GM23338 (cell line): ENCODE results near the gene AFAP1. TPM values are rescaled to one million over a fixed set of nuclear protein-coding genes. Genes with fewer than 3 reads are reported as not detected.

Experiments used
- ATAC-seq: fragments of 200-7000 bp; cut with Tn5 transposase; 3 replicates; pipeline ENCODE4 v1.9.1; 2020
- DNase-seq: peaks from one replicate; pipeline ENCODE4 v3.0.0-alpha.2; 2015; ENCODE audit warnings: low spot score
- H2AFZ ChIP-seq: fragments of 200-600 bp; sonication (generic); 2 replicates; pipeline ENCODE4 v1.8.0; 2016; ENCODE audit warnings: antibody characterized with exemption, mild to moderate bottlenecking, moderate library complexity
- H3F3A ChIP-seq: fragments of 200-600 bp; sonication (generic); replicated peaks from 2 replicates; pipeline ENCODE4 v1.8.0; 2017; ENCODE audit warnings: antibody characterized with exemption, mixed run types, low read depth
- H3K27ac ChIP-seq: fragments of 200-600 bp; sonication (generic); 2 replicates; pipeline ENCODE4 v1.6.1; 2016; ENCODE audit warnings: low read depth
- H3K27me3 ChIP-seq: fragments of 200-600 bp; sonication (generic); 2 replicates; pipeline ENCODE4 v1.8.0; 2016; ENCODE audit warnings: mild to moderate bottlenecking, mixed run types, moderate library complexity; ENCODE audit not compliant: insufficient read depth
- H3K36me3 ChIP-seq: fragments of 200-600 bp; sonication (generic); 2 replicates; pipeline ENCODE4 v1.8.0; 2016; ENCODE audit warnings: mild to moderate bottlenecking; ENCODE audit not compliant: insufficient read depth
- H3K4me1 ChIP-seq: fragments of 200-600 bp; sonication (generic); 2 replicates; pipeline ENCODE4 v1.8.0; 2016; ENCODE audit warnings: mild to moderate bottlenecking, moderate library complexity; ENCODE audit not compliant: insufficient read depth
- H3K4me2 ChIP-seq: fragments of 200-600 bp; sonication (generic); 2 replicates; pipeline ENCODE4 v1.7.1; 2017; ENCODE audit warnings: mixed run types
- H3K4me3 ChIP-seq: fragments of 200-600 bp; sonication (generic); 2 replicates; pipeline ENCODE4 v1.6.1; 2016; ENCODE audit warnings: mixed run types
- H3K79me2 ChIP-seq: fragments of 200-600 bp; sonication (generic); replicated peaks from 2 replicates; pipeline ENCODE4 v1.8.0; 2017; ENCODE audit warnings: mild to moderate bottlenecking; ENCODE audit not compliant: insufficient read depth
- H3K9me2 ChIP-seq: fragments of 200-600 bp; sonication (generic); 2 replicates; pipeline ENCODE4 v1.8.0; 2017; ENCODE audit not compliant: insufficient read depth
- H4K20me1 ChIP-seq: fragments of 200-600 bp; sonication (generic); replicated peaks from 2 replicates; pipeline ENCODE4 v1.8.0; 2017; ENCODE audit warnings: mild to moderate bottlenecking; ENCODE audit not compliant: insufficient read depth
- H3K27ac Mint-ChIP-seq: 2 replicates; pipeline ENCODE4 v1.8.0; 2020; ENCODE audit warnings: inconsistent platforms, mild to moderate bottlenecking, moderate library complexity, mixed read lengths
- H3K27me3 Mint-ChIP-seq: 3 replicates; pipeline ENCODE4 v1.8.0; 2022; ENCODE audit warnings: low read depth, mild to moderate bottlenecking, moderate library complexity, mixed read lengths, inconsistent platforms; ENCODE audit not compliant: insufficient read depth, poor library complexity
- H3K36me3 Mint-ChIP-seq: 3 replicates; pipeline ENCODE4 v1.8.0; 2021; ENCODE audit warnings: low read depth, mild to moderate bottlenecking, inconsistent platforms, moderate library complexity, mixed read lengths
- H3K4me1 Mint-ChIP-seq: 3 replicates; pipeline ENCODE4 v1.8.0; 2020; ENCODE audit warnings: mild to moderate bottlenecking, inconsistent platforms, mixed read lengths
- H3K4me3 Mint-ChIP-seq: 3 replicates; pipeline ENCODE4 v1.8.0; 2021; ENCODE audit warnings: moderate library complexity, mild to moderate bottlenecking, inconsistent platforms, mixed read lengths
- H3K9me3 Mint-ChIP-seq: 3 replicates; pipeline ENCODE4 v1.8.0; 2020; ENCODE audit warnings: moderate library complexity, mild to moderate bottlenecking, inconsistent platforms, mixed read lengths
- CREB1 ChIP-seq: fragments of 250-450 bp; sonication (Bioruptor Pico); IDR thresholded peaks from 2 replicates; pipeline ENCODE4 v1.5.0; 2020; ENCODE audit warnings: low read depth, mild to moderate bottlenecking, moderate library complexity
- CTCF ChIP-seq, 2 experiments: fragments of 200-600 bp in 1 of 2; sonication (generic) in 1 of 2; conservative IDR thresholded peaks; 2 replicates each; pipeline versions ENCODE4 v1.5.1 to v1.6.1; 2016 to 2017; ENCODE audit warnings: antibody characterized with exemption in 2 of 2, low read depth in 2 of 2, mild to moderate bottlenecking in 2 of 2, moderate library complexity in 1 of 2
- ETS1 ChIP-seq: IDR thresholded peaks from 2 replicates; pipeline ENCODE4 v1.6.1; 2016; ENCODE audit warnings: antibody characterized with exemption
- EZH2 ChIP-seq: fragments of 200-600 bp; sonication (generic); IDR thresholded peaks from one replicate; pipeline ENCODE4 v1.8.0; 2017; ENCODE audit warnings: antibody characterized with exemption, mild to moderate bottlenecking, low read depth; ENCODE audit not compliant: unreplicated experiment
- EZH2phosphoT487 ChIP-seq: fragments of 200-600 bp; sonication (generic); IDR thresholded peaks from one replicate; pipeline ENCODE4 v1.8.1; 2018; ENCODE audit warnings: antibody characterized with exemption; ENCODE audit not compliant: unreplicated experiment
- JUNB ChIP-seq: IDR thresholded peaks from one replicate; pipeline ENCODE4 v1.6.1; 2016; ENCODE audit warnings: antibody characterized with exemption; ENCODE audit not compliant: unreplicated experiment
- NANOG ChIP-seq: IDR thresholded peaks from 2 replicates; pipeline ENCODE4 v1.6.1; 2016; ENCODE audit warnings: antibody characterized with exemption, borderline replicate concordance
- POLR2AphosphoS5 ChIP-seq: IDR thresholded peaks from 2 replicates; pipeline ENCODE4 v1.6.1; 2016; ENCODE audit warnings: antibody characterized with exemption, low read depth
- REST ChIP-seq: IDR thresholded peaks from one replicate; pipeline ENCODE4 v1.6.1; 2018; ENCODE audit warnings: antibody characterized with exemption; ENCODE audit not compliant: unreplicated experiment
- STAT1 ChIP-seq: IDR thresholded peaks from one replicate; pipeline ENCODE4 v1.6.1; 2016; ENCODE audit warnings: antibody characterized with exemption; ENCODE audit not compliant: unreplicated experiment
- ZNF114 ChIP-seq: fragments of 250-450 bp; sonication (Bioruptor Pico); IDR thresholded peaks from 2 replicates; pipeline ENCODE4 v1.5.0; 2020; ENCODE audit warnings: mild to moderate bottlenecking, moderate library complexity
- ZNF331 ChIP-seq: fragments of 250-450 bp; sonication (Bioruptor Pico); IDR thresholded peaks from 2 replicates; pipeline ENCODE4 v1.5.0; 2020; ENCODE audit warnings: low read depth, mild to moderate bottlenecking, moderate library complexity
- ZNF462 ChIP-seq: fragments of 250-450 bp; sonication (Bioruptor Pico); IDR thresholded peaks from 2 replicates; pipeline ENCODE4 v1.5.0; 2020; ENCODE audit warnings: mild to moderate bottlenecking, moderate library complexity
- polyA plus RNA-seq: library from polyadenylated mRNA; unstranded; fragments of >200 nt; fragmentation: Nextera tagmentation; extraction: Ambion mirVana; gene quantifications from 2 replicates; pipeline ENCODE4 v1.2.1, GENCODE V29; 2016
- total RNA-seq: library from RNA; depleted of rRNA; stranded (reverse); fragments of >200 nt; shearing (Covaris generic); gene quantifications from 2 replicates; pipeline ENCODE4 v1.2.3, GENCODE V29; 2014

Gene AFAP1
- total and polyA plus RNA-seq, 2 experiments from 2014 or later = 6.5 to 21.5 TPM

- no peak overlapping the region for H3K27ac Mint-ChIP-seq
- Histone ChIP-seq H3F3A (no peaks in the 10 kb centered on the region), H3K79me2 (no peaks in the 10 kb centered on the region), H3K4me2 (no peak overlapping the region), H3K9me2 (no peaks in the 10 kb centered on the region), H4K20me1 (no peaks in the 10 kb centered on the region), H3K4me3 (no peak overlapping the region), H2AFZ (no peak overlapping the region), H3K4me1 (no peaks in the 10 kb centered on the region), H3K36me3 (no peaks in the 10 kb centered on the region), H3K27me3 (no peaks in the 10 kb centered on the region), H3K27ac (no peak overlapping the region)
- no peaks in the 10 kb centered on the region for H3K9me3 Mint-ChIP-seq
- no peaks in the 10 kb centered on the region; the same call in 2 of the 3 replicates for H3K36me3 Mint-ChIP-seq
- TF ChIP-seq ETS1 = no peak
- no peak for TF ChIP-seq ZNF331 (CRISPR knock-in tag)
- no peak for TF ChIP-seq NANOG
- TF ChIP-seq EZH2phosphoT487 = no peak
- TF ChIP-seq CREB1 (CRISPR knock-in tag) = no peak
- TF ChIP-seq STAT1 = no peak
- no peak for TF ChIP-seq JUNB
- TF ChIP-seq EZH2 = no peak
- no peak for TF ChIP-seq ZNF462 (CRISPR knock-in tag)
- no peak for TF ChIP-seq POLR2AphosphoS5
- no peak for TF ChIP-seq ZNF114 (CRISPR knock-in tag)
- no peak for TF ChIP-seq CTCF (conservative IDR thresholded peaks at IDR 0.05; ENCODE audit: low read depth in 2 of 2)
- no peak for TF ChIP-seq REST
- no peaks in the 10 kb centered on the region for H3K4me1 Mint-ChIP-seq
- DNase-seq (no peak), ATAC-seq (no peak)
- H3K27me3 Mint-ChIP-seq = peaks cover 9% of the 10 kb centered on the region
- H3K4me3 Mint-ChIP-seq = no peak overlapping the region
These were observed 188.7 kb downstream of the AFAP1 start for GRCh38 chr4:7750972-7751371.
